ENCODE measurements around the gene CORO7.
A peak's percentile ranks its signal among the peaks of the same experiment; 100 is the strongest.

The CORO7 gene

GRCh38 chr16:4332623-4333307 is 83.6 kb downstream of the CORO7 start:
- DNase-seq: no peak

- DNase-seq: no peak
Measured at GRCh38 chr16:4332083-4332482, 84.3 kb downstream of the CORO7 start.

GRCh38 chr16:4330277-4330874 is 86.0 kb downstream of the CORO7 start:
- DNase-seq: peak; percentile 55

- DNase-seq: no peak
Measured at GRCh38 chr16:4328782-4329775, 87.3 kb downstream of the CORO7 start.

- DNase-seq: peak; percentile 81
Measured at GRCh38 chr16:4328046-4328781, 88.2 kb downstream of the CORO7 start.

DNA sequence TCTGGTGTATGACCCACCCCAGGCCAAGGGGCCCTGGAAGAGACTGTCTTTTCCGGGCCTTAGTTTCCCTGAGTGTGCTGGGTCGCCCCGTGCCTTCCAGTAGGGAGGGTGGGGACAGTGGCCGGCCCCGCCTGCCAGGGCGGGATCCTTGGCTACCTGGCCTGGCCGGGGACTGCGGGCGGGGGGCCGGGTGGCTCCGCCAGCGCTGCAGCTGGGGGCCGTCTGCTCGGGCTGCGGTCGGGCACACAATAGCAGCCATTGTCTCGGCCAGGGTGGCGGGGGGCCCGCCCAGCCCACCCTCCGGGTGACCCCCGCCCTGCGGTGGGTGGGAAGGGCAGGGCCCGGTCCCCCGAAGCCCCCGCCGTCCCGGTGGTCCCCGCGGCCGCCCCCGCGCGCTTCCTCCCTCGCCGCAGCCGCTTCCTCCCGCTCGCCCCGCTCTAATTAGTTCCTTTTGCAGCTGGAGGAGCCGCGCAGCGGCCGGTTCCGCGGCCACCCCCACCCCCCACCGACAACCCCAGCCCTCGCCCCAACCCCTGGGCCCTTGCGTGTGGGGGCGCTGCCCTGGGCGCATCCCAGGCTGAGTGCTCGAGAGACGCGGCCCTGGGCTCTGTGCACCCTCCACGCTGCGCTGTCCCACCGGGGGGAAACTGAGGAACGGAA is 88.9 kb downstream of the CORO7 start:
- DNase-seq: no peak

- no peak for DNase-seq
Measured at GRCh38 chr16:4325253-4325758, 91.1 kb downstream of the CORO7 start.

GRCh38 chr16:4324492-4325252 is 91.7 kb downstream of the CORO7 start:
- no peak for DNase-seq

DNA sequence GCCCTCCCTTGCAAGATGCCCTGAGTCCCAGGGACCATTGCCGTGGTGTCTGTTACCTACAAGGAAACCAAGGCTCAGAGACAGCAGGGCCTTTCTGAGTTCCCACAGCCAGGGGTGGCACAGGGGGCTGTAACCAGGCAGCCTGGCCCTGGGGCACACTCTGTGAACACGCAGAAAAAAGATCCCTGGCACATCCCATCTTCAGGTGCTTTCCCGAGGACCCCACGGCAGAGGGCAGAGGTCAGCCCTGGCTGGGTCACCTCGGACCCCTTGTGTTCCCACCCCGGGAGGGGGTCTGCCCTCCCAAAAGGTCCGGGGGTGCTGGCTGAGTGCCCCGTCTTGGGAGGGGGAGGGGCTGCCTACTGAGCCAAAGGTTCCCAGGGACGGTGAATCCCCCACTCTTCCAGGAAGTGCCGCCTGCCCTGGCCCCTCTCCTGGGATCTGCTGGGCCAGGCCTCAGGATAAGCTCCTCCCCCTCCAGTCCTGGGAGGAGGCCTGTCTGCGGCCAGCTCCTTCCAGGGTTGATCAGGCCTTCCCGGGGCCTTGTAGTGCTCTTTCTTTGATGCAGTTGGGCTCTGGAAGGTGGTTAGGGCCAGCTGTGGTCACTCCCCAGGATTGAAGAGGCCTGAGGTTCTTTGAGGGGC is 92.4 kb downstream of the CORO7 start:
- DNase-seq: peak; percentile 56

DNA sequence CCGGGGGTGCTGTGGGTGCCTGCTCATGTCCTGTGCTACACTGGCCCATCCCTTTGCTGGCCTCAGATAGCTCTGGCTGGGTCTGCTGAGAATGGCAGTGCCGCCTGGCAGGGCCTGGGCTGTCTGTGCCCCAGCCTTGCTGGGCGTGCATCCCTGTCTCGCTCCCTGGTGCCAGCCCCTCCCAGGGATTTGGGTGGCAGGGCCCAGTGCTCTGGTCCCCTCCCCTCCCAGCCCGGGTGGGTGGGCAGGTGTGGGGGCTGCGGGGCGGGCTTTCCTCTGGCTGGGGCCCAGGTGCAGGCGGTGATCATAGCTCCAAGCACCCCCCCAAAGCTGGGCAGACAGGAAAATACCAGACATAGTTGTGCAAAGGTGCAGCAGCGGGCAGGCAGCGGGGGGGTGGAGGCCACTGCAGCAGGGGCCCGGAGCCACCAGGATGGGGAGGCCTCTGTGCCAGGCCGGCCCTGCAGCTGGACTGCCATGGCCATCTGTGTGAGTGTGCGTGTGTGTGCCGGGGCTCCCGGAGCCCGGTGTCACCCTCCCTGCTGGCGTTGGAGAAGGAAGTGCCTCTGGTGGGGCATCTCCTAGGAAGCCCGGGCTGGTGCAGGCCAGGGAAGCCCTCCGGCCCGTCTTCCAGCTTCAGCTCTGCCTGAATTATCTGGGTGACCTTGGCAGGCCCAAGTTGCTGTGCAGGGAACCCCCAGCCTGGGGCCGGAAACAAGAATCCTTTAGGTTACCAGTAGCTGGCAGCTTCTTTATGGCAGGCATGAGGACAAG is 93.1 kb downstream of the CORO7 start:
- DNase-seq: no peak

DNA sequence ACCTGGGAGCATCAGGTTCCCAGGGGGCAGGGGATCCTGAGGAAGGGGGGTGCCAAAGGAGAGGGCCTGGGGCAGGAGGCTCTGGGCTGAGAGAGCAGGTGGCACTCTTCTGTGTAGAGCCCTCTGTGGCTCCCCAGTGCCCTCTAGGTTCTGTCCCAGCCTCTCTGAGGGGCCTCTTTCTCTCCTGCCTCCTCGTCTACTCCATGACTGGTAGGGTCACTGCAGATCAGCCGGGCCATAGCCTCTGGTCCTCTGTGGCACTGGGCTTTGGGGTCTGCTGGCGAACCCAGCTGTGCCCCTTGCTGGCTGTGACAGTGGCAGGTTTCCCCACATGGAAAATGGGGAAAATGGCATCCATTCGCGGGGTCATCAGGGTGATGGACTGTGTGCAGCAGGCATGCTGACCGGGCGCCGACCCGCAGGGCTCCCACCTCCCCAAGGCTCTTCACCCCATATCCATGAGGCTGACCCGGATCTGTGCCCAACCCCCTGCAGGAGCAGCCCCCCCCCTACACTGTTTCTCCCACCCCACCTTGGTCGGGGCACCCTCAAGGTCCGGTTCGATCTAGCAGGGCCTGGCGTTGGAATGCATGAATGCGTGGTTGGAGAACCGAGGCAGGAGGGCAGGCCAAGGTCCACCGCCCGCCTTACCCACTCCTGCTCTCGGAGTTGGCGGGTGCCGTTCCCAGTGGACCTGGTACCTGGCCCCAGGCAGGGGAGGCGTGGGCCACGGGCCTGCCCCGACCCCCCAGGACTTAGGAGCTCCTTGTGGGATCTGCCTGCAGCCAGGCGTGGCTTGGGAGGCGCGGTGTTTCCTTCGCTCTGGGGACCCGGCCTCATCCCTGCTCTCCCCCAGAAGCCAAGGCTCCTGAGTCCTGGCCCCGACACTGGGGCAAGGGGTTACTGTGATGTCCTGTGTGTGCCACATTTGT is 94.0 kb downstream of the CORO7 start:
- DNase-seq: no peak

- no peak for DNase-seq
Measured at GRCh38 chr16:4321286-4322120, 94.9 kb downstream of the CORO7 start.

DNA sequence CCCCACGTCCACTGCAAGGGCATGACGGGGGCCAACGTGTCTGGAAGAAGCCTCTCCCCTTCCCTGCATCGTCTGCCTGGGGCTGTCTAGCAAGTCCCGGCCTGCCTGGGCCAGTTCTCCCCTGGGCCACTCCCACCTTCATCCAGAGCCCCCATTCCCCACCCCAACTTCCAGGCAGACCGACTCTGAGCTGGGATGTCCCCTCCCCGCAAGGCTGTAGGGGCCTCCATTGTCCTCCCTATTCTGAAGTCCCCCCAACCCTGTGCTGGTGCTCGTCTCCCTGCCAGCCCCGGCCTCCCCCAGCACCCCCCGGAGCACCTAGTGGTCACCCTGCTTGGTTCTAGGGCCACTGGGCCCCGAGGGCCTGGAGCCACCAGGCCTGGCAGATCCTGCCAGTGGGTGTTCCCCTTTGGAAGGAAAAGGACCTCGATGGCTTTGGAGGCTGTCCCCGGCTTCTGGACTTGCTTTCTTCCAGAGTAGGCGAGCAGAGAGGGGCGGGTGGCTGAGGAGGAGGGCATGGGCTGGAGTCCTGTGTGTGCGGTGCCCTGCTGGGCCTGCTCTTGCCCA is 95.7 kb downstream of the CORO7 start:
- no peak for DNase-seq

DNA sequence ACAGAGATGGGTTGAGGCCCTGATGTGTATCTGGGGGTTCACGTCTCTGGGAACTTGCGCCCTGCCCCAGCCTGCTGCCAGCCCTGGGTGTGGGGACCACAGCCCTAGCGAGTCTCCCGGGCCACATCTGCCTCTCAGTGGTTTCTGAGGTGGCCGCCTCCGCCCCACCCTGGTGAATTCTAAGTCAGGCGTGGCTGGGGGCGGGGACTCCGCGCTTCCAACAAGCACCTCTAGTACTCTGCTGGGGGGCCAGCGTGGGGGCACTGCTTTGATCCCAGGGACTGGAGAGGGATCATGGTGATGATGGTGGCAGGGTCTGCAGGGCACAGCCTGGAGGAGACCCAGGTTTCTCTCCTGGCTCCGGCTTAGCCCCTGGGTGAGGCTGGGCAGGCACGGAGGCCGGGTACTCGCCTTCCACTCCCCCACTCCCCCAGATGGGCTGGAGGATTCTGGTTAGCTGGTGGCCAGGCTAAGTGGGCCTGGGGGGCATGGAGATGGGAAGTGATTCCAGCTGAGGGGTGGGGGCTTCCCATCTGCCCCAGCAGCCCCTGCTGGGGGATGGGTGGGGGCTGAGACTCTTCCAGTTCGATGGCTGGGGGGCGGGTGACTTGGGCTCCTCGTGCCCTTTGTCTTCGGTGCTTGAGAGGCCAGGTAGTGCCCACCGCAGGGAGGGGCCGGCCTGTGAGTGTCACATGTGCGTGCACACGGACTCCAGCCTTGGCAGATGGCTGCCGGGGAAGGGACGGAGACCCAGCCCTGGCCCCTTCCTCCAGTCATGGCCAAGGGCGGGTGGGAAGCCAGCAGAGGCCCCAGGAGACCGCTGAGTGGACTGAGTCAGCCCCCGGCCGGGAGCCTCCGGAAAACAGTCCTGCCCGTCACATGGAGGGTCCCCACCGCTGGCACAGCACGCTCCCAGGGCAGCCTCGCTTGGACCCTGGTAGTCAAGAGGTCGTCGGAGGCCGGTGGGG is 96.7 kb downstream of the CORO7 start:
- peak; percentile 34 for DNase-seq

DNA sequence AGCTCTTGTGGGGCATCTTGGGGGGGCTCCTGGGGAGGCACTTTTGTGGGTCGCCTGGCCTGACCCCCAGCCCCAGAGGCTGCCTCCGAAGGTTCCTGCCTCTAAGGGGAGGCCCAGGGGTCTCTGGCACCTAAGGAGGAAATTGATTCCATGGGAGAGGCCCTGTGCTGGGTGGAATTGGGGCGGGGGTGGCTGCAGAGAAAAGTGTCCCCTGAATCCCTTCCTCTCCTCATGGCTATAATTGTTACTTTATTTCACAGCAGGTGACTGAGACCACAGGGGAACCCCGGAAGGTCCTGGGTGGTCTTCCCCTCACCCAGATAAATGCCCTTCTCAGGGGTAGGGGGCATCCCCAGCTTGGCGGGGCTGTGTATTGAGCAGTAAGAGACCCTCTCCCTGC is 97.4 kb downstream of the CORO7 start:
- DNase-seq: no peak

DNA sequence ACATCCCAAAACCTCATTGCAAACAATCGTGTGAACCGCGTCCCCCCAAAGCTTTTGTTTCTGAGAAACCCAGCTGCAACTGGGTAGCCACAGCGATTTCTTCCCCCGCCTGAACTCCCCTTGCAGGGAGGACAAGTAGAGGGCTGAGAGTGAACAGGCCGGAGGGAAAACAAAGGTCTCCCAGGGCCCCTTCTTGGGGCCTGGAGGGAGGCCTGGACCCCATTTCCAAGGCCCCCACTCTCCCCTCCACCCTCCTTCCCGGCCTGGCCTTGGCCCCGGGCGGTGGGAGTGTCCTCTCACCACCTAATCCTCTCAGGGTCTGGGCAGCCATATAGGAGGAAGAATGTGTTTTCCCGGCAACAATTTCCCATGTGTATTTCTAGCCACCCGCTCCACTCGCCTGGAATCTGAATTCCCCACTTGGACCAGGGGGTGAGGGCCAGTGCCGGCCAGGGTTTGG is 97.9 kb downstream of the CORO7 start:
- no peak for DNase-seq

Measured in fibroblast of skin of right biceps (primary cell).